Activated naive CD8-positive, alpha-beta T cell treated with anti-CD3 and anti-CD28 coated beads, Interleukin-2, amount 50 U/mL, for 24 hours (primary cell): ENCODE results near the gene SULT2B1.
"Not testable (repeated sequence)": the region's sequence is repeated elsewhere in the genome, so short reads cannot be mapped to it uniquely, and the experiment has no call there.

ENCODE experiments used
- ATAC-seq: fragments of 150-1000 bp; cut with Tn5 transposase; one replicate; pipeline ENCODE4 v1.10.0; 2021
- DNase-seq: peaks from one replicate; pipeline ENCODE4 v3.0.0; 2021
- H3K27ac Mint-ChIP-seq: one replicate; pipeline ENCODE4 v1.8.0; 2021; ENCODE audit warnings: mild to moderate bottlenecking, mixed read lengths
- H3K27me3 Mint-ChIP-seq: one replicate; pipeline ENCODE4 v1.8.0; 2021; ENCODE audit warnings: mixed read lengths
- H3K36me3 Mint-ChIP-seq: one replicate; pipeline ENCODE4 v1.8.0; 2021; ENCODE audit warnings: low read depth, mixed read lengths
- H3K4me1 Mint-ChIP-seq: one replicate; pipeline ENCODE4 v1.8.0; 2021; ENCODE audit warnings: mixed read lengths
- H3K4me3 Mint-ChIP-seq: one replicate; pipeline ENCODE4 v1.8.0; 2021; ENCODE audit warnings: mild to moderate bottlenecking, moderate library complexity, mixed read lengths
- H3K9me3 Mint-ChIP-seq: one replicate; pipeline ENCODE4 v1.8.0; 2021; ENCODE audit warnings: mixed read lengths

Gene SULT2B1

DNA sequence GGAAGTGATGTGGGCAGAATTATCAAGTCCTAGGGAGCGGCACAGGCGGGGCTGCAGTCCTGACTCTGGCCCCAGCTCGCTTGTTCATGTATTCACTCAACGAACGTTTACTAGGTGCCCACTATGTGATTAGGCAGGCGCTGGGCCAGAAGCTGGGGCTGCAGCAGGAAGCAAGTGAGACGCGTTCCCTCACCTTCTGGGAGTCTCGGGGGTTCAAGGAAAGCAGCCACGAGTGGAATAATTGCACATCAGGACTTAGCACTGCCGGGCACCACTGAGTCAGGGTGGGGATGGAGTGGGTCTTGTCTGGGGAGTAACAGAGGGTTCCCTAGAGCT lies 37.9 kb upstream of the SULT2B1 start:
- DNase-seq = no peak
- Mint-ChIP-seq H3K27me3 (no peaks in the 10 kb centered on the region), H3K4me3 (no peak overlapping the region), H3K4me1 (peaks cover 14% of the 10 kb centered on the region), H3K9me3 (no peaks in the 10 kb centered on the region), H3K27ac (no peak overlapping the region), H3K36me3 (no peaks in the 10 kb centered on the region)
- no peak for ATAC-seq

DNA sequence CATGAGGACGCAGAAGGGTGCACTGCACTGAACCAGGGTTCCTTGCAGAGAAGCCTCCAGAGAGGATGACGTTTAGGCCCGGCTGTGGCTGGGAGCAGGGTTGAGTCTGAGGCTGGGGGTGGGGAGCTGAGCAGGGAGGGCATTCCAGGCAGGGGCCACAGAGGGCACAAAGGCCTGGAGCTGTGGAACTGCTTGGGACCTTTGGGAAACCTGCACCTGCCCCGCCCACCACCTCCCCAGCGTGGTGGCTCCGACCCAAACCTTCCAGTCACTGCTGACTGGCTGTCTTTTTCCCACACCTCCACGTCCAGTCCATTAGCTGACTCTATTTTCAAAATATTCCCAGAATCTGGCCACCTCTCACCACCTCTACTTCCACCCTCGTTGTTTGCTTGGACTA lies 35.4 kb upstream of the SULT2B1 start:
- H3K27me3 Mint-ChIP-seq = no peaks in the 10 kb centered on the region
- H3K9me3 Mint-ChIP-seq = no peaks in the 10 kb centered on the region
- H3K4me1 Mint-ChIP-seq = peaks cover 6% of the 10 kb centered on the region
- ATAC-seq (no peak), DNase-seq (no peak)
- no peaks in the 10 kb centered on the region for H3K36me3 Mint-ChIP-seq
- no peak overlapping the region for H3K4me3 Mint-ChIP-seq
- no peak overlapping the region for H3K27ac Mint-ChIP-seq

DNA sequence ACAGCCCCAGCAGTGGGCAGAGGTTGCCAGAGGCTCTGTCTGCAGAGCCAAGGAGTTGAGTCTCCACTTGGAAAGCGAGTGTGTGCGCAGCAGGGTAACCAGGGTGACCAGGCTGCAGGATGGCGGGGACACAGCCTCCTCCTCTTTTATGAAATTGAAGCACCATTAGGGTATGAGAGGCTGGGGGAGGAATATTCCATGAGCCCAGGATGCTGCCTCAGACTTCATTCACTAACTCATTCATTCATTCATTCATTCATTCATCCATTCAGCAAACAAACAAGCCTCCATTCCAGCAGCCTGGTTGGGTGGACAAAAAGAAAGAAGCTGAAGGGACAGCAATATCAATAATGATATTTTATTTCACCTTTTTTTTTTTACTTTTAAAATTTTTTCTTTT lies 33.8 kb upstream of the SULT2B1 start:
- no peaks in the 10 kb centered on the region for H3K9me3 Mint-ChIP-seq
- H3K4me1 Mint-ChIP-seq = peaks cover 6% of the 10 kb centered on the region
- H3K4me3 Mint-ChIP-seq = no peak overlapping the region
- H3K36me3 Mint-ChIP-seq = no peaks in the 10 kb centered on the region
- DNase-seq = no peak
- H3K27me3 Mint-ChIP-seq = no peaks in the 10 kb centered on the region
- no peak for ATAC-seq
- no peak overlapping the region for H3K27ac Mint-ChIP-seq

DNA sequence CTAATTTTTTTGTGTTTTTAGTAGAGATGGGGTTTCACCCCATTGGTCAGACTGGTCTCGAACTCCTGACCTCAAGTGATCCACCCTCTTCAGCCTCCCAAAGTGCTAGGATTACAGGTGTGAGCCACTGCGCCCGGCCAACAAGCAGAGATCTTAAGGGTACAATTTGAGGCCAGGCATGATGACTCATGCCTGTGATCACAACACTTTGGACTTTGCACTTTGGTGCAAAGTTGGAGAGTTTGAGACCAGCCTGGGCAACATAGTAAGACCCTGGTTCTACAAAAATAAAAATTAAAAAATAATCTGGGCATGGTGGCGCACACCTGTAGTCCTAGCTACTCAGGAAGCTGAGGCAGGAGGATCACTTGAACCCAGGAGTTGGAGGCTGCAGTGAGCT lies 32.5 kb upstream of the SULT2B1 start:
- not testable (repeated sequence) for H3K4me3 Mint-ChIP-seq

DNA sequence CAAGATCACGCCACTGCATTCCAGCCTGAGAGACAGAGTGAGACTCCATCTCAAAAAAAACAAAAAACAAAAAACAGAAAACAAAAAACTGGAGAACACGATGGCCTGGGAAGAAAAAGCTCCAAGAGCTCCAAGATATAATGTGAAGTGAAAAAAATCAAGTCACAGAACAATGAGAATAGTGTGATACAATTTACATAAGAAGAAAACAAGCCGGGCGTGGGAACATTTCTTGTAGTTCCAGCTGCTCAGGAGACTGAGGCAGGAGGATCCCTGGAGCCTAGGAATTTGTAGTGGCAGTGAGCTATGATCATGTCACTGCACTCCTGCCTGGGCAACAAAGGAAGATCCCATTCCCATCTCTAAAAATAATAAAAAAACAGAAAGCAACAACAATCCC lies 31.8 kb upstream of the SULT2B1 start:
- H3K9me3 Mint-ChIP-seq = peaks cover 5% of the 10 kb centered on the region
- no peak overlapping the region for H3K4me3 Mint-ChIP-seq
- H3K4me1 Mint-ChIP-seq = no peaks in the 10 kb centered on the region
- peaks cover 4% of the 10 kb centered on the region for H3K36me3 Mint-ChIP-seq
- H3K27me3 Mint-ChIP-seq = peaks cover 5% of the 10 kb centered on the region
- no peak for DNase-seq
- no peak for ATAC-seq
- H3K27ac Mint-ChIP-seq = no peak overlapping the region

More for the DNA sequence above, 32.5 kb upstream of the SULT2B1 start:
- ATAC-seq, DNase-seq, H3K27me3 Mint-ChIP-seq, H3K9me3 Mint-ChIP-seq, H3K4me1 Mint-ChIP-seq, H3K36me3 Mint-ChIP-seq, H3K27ac Mint-ChIP-seq: not testable (repeated sequence)

DNA sequence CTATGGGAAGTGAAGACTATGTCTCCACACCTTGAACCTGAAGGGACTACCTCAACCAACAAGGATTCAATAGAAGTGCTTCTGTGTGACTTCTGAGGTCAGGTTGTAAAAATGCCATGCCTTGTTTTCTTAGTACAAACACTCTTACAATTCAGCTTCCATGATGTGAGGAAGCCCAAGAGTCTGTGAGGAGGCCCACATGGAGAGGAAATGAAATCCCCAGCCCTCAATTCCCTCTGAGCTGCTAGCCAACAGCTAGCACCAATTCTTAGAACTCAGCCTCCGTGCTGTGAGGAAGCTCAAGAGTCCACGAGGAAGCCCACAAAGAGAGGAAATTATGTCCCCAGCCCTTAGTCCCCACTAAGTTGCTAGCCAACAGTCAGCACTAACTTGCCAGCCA lies 27.8 kb upstream of the SULT2B1 start:
- Mint-ChIP-seq H3K4me1 (no peaks in the 10 kb centered on the region), H3K36me3 (peaks cover 8% of the 10 kb centered on the region), H3K27ac (no peak overlapping the region), H3K9me3 (peaks cover 17% of the 10 kb centered on the region), H3K27me3 (peaks cover 8% of the 10 kb centered on the region), H3K4me3 (no peak overlapping the region)
- no peak for ATAC-seq
- DNase-seq = no peak

DNA sequence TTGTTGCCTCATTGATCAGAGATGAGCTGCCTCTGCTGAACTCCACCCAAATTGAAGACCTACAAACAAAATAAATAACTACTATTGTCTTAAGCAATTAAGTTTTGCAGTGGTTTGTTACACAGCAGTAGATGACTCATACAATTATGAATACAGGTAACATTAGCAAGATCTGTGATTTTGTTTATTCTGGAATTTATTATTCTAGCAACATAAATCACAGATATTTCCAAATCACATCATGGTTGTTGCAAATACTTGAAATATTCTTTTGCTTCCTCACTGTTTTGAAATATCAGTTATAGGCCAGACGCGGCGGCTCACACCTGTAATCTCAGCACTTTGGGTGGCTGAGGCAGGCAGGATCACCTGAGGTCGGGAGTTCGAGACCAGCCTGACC lies 27.2 kb upstream of the SULT2B1 start:
- no peak for DNase-seq
- Mint-ChIP-seq H3K27ac (no peak overlapping the region), H3K9me3 (peaks cover 19% of the 10 kb centered on the region), H3K27me3 (peaks cover 8% of the 10 kb centered on the region), H3K36me3 (peaks cover 8% of the 10 kb centered on the region), H3K4me1 (no peaks in the 10 kb centered on the region), H3K4me3 (no peak overlapping the region)
- ATAC-seq = no peak

DNA sequence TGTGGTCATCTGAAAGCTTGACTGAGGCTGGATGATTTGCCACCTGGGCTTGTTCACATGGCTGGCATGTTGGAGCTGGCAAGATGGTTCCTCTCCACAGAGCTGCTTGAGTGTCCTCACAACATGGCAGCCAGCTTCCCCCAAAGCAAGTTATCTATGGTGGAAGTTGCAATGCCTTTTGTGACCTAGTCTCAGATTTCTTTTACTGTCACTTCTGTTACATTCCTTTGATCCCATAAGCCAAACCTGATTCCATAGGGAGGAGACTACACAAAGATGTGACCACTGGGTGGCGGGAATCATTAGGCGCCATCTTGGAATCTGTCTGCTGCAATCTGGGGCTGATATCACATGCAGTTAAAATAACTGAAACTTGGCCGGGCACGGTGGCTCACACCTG lies 22.8 kb upstream of the SULT2B1 start:
- Mint-ChIP-seq H3K4me3 (no peak overlapping the region), H3K4me1 (no peaks in the 10 kb centered on the region), H3K27me3 (peaks cover 6% of the 10 kb centered on the region), H3K9me3 (peaks cover 16% of the 10 kb centered on the region), H3K27ac (no peak overlapping the region), H3K36me3 (peaks cover 6% of the 10 kb centered on the region)
- ATAC-seq = no peak
- DNase-seq = no peak

DNA sequence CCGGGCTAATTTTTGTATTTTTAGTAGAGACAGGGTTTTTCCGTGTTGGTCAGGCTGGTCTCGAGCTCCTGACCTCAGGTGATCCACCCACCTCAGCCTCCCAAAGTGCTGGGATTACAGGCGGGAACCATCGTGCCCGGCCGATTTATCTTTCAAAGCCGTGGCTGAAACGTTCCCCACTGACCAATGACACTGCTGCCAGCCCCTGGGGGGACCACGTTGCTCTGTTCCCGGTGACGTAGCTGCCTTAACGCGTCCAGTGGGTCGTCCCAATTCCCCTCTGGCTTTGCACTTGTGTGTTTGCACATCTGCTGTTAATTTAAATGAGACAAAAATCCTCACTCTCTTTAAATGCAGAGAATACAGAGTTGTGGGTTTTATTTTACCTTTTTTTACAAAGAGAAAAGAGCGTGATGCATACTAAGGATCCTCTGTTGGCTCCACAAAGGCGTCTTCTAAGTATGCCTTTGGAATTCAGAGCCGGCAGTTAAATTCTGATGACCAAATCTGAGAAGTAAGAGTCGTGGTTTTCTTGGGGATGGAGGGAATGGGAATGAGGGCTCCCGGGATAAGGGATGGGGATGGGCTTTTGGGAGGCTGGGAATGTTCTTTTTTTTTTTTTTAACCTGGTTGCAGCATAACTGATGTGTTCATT lies 21.8 kb upstream of the SULT2B1 start:
- H3K4me1 Mint-ChIP-seq = no peaks in the 10 kb centered on the region
- peaks cover 4% of the 10 kb centered on the region for H3K36me3 Mint-ChIP-seq
- H3K27me3 Mint-ChIP-seq = peaks cover 3% of the 10 kb centered on the region

DNA sequence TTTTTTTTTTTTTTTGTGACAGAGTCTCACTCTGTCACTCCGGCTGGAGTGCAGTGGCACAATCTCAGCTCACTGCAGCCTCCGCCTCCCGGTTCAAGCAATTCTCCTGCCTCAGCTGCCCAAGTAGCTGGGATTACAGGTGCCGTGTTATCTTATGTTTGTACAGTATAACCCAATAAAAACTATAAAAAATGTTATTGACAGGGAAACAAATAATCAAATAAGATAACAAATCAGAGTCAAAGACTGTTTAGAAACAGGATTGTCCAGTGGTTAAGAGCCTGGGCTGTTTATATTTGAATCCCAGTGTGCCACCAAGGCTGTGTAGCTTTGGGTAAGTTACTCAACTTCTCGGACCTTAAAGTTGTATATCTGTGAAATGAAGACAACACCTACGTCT lies 21.2 kb upstream of the SULT2B1 start:
- H3K9me3 Mint-ChIP-seq = peaks cover 14% of the 10 kb centered on the region
- no peaks in the 10 kb centered on the region for H3K4me1 Mint-ChIP-seq
- DNase-seq (no peak), ATAC-seq (no peak)
- H3K36me3 Mint-ChIP-seq = peaks cover 4% of the 10 kb centered on the region
- peaks cover 3% of the 10 kb centered on the region for H3K27me3 Mint-ChIP-seq
- no peak overlapping the region for H3K27ac Mint-ChIP-seq
- no peak overlapping the region for H3K4me3 Mint-ChIP-seq

More for the DNA sequence above, 21.8 kb upstream of the SULT2B1 start:
- no peak for ATAC-seq
- Mint-ChIP-seq H3K9me3 (peaks cover 14% of the 10 kb centered on the region), H3K4me3 (no peak overlapping the region), H3K27ac (no peak overlapping the region)
- DNase-seq = no peak

DNA sequence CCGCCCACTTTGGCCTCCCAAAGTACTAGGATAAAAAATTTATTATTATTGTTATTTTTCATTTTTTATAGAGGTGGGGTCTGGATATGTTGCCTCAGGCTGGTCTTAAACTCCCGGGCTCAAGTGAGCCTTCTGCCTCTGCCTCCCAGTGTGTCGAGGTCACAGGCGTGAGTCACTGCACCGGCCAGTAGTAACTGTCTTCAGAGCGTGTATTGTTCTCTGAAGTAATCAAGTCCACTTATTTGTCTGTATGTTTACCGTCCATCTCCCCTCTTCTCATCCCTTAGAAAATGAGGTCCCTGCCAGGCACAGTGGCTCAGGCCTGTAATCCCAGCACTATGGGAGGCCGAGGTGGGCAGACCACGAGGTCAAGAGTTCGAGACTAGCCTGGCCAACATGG lies 18.2 kb upstream of the SULT2B1 start:
- no peak overlapping the region for H3K27ac Mint-ChIP-seq
- no peaks in the 10 kb centered on the region for H3K4me1 Mint-ChIP-seq
- ATAC-seq (no peak), DNase-seq (no peak)
- H3K36me3 Mint-ChIP-seq = peaks cover 3% of the 10 kb centered on the region
- peaks cover 3% of the 10 kb centered on the region for H3K27me3 Mint-ChIP-seq
- peaks cover 4% of the 10 kb centered on the region for H3K9me3 Mint-ChIP-seq
- H3K4me3 Mint-ChIP-seq = no peak overlapping the region

DNA sequence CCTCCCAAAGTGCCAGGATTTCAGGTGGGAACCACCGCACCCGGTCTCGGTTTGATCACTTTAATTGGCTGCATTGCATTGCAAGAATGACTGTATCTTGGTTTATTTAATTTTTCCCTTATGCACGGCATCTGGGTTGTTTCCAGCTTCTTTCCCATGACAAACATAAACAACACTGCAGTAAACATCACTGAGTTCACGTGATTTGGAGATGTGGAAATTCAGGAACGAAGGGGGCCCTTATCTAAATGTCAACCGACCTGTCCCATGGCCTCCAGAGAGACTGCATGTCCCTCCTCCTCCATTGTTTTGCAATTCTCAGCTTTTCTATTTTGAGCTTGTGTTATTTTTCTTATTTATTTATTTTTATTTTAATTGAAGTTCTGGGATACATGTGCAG lies 14.4 kb upstream of the SULT2B1 start:
- no peaks in the 10 kb centered on the region for H3K9me3 Mint-ChIP-seq
- ATAC-seq (no peak), DNase-seq (no peak)
- H3K36me3 Mint-ChIP-seq = no peaks in the 10 kb centered on the region
- H3K27me3 Mint-ChIP-seq = no peaks in the 10 kb centered on the region
- no peaks in the 10 kb centered on the region for H3K4me1 Mint-ChIP-seq
- H3K4me3 Mint-ChIP-seq = no peak overlapping the region
- no peak overlapping the region for H3K27ac Mint-ChIP-seq

DNA sequence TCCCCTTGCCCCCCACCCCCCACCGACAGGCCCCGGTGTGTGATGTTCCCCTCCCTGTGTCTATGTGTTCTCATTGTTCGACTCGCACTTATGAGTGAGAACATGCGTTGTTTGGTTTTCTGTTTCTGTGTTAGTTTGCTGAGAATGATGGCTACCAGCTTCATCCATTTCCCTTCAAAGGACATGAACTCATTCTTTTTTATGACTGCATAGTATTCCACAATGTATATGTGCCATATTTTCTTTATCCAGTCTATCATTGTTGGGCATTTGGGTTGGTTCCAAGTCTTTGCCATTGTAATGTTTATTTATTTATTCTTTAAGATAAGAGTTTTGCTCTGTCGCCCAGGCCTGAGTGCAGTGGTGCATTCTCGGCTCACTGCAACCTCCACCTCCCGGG lies 13.9 kb upstream of the SULT2B1 start:
- H3K4me3 Mint-ChIP-seq, H3K36me3 Mint-ChIP-seq, DNase-seq, H3K27me3 Mint-ChIP-seq, H3K9me3 Mint-ChIP-seq, ATAC-seq, H3K4me1 Mint-ChIP-seq, H3K27ac Mint-ChIP-seq: not testable (repeated sequence)

DNA sequence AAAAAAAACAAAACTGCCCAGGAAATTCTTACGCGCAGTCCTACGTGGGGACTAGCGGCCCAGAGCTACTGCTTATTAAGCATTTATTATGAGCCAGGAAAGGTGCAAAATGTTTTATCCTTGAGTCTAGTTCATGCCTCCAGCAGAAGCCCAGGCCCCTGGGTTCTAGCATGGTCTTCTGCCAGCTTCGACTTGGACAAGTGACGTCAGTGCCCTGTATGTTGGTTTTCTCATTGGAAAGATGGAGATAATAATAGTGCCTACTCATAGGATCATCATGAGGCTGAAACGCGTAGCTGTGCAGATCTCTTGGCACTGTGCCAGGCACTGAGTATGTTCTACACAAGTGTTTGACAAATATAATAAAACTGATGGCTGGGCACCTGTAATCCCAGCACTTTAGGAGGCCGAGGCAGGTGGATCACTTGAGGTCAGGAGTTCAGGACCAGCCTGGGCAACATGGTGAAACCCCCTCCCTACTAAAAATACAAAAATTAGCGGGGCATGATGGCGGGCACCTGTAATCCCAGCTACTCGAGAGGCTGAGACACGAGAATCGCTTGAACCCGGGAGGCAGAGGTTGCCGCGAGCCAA lies 12.4 kb upstream of the SULT2B1 start:
- H3K27me3 Mint-ChIP-seq = no peaks in the 10 kb centered on the region
- no peak overlapping the region for H3K27ac Mint-ChIP-seq
- H3K36me3 Mint-ChIP-seq = no peaks in the 10 kb centered on the region
- no peaks in the 10 kb centered on the region for H3K9me3 Mint-ChIP-seq
- H3K4me3 Mint-ChIP-seq = no peak overlapping the region
- DNase-seq (no peak), ATAC-seq (no peak)
- no peaks in the 10 kb centered on the region for H3K4me1 Mint-ChIP-seq

DNA sequence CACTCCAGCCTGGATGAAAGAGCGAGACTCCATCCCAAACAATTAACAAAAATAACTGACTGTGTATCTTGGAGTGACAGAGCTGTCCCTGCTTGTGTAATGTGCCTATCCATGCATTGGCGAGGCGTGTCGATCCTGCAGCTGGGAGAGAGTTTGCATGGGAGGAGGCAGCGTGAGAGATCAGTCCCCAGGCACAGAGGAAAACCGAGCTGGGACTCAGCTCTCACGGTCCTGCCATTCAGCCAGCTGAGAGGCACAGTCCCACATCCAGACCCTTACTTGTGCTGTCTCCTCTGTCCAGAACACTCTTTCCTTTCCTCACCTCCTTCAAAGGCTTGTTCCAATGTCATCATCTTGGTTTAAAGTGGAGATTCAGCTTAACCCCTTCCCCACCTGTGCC lies 11.9 kb upstream of the SULT2B1 start:
- Mint-ChIP-seq H3K36me3 (no peaks in the 10 kb centered on the region), H3K27me3 (no peaks in the 10 kb centered on the region), H3K4me3 (no peak overlapping the region), H3K4me1 (no peaks in the 10 kb centered on the region), H3K9me3 (no peaks in the 10 kb centered on the region), H3K27ac (no peak overlapping the region)
- ATAC-seq (no peak), DNase-seq (no peak)

DNA sequence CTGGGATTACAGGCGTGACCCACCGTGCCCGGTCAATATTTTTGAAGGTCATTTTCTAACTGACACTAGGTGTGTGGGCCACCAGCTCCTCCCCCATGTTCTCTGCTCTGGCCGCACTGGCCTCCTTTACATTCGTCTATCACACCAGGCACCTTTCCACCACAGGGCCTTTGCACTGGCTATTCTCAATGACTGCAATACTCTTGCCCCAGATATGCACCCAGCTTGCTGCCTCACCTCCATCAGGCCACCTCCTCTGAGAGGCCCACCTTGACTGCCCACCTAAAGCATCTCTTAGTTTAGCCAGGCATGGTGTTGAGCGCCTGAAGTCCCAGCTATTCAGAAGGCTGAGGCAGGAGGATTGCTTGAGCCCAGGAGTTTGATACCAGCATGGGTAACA lies 10.2 kb upstream of the SULT2B1 start:
- no peaks in the 10 kb centered on the region for H3K9me3 Mint-ChIP-seq
- no peaks in the 10 kb centered on the region for H3K4me1 Mint-ChIP-seq
- DNase-seq (no peak), ATAC-seq (no peak)
- H3K36me3 Mint-ChIP-seq = no peaks in the 10 kb centered on the region
- no peak overlapping the region for H3K27ac Mint-ChIP-seq
- no peak overlapping the region for H3K4me3 Mint-ChIP-seq
- no peaks in the 10 kb centered on the region for H3K27me3 Mint-ChIP-seq
